T-helper 17 cell (primary cell): Measurements from ENCODE around the gene CHIT1. TPM values are rescaled to one million over a fixed set of nuclear protein-coding genes. Genes with fewer than 3 reads are reported as not detected.
"Not testable (repeated sequence)": the region's sequence is repeated elsewhere in the genome, so short reads cannot be mapped to it uniquely, and the experiment has no call there.

Experiments used
- ATAC-seq: fragments of 150-1000 bp; cut with Tn5 transposase; 2 replicates; pipeline ENCODE4 v1.10.0; 2021; ENCODE audit warnings: mild to moderate bottlenecking, moderate library complexity
- DNase-seq, 3 donors: peaks; one replicate each; pipeline versions ENCODE4 v3.0.0 to v3.0.0-alpha.2; 2020 to 2021
- H3K9me3 ChIP-seq: one replicate; pipeline ENCODE4 v1.7.0; 2013; ENCODE audit warnings: low read length, mild to moderate bottlenecking; ENCODE audit not compliant: control insufficient read depth, poor library complexity, severe bottlenecking
- H3K27ac Mint-ChIP-seq: one replicate; pipeline ENCODE4 v1.8.0; 2022; ENCODE audit warnings: mild to moderate bottlenecking, moderate library complexity, mixed read lengths
- H3K27me3 Mint-ChIP-seq: one replicate; pipeline ENCODE4 v1.8.0; 2022; ENCODE audit warnings: mixed read lengths
- H3K36me3 Mint-ChIP-seq: one replicate; pipeline ENCODE4 v1.8.0; 2022; ENCODE audit warnings: low read depth, mixed read lengths
- H3K4me1 Mint-ChIP-seq: one replicate; pipeline ENCODE4 v1.8.0; 2022; ENCODE audit warnings: mild to moderate bottlenecking, mixed read lengths
- H3K4me3 Mint-ChIP-seq: one replicate; pipeline ENCODE4 v1.8.0; 2022; ENCODE audit warnings: mild to moderate bottlenecking, moderate library complexity, mixed read lengths
- total RNA-seq, 4 donors: library from RNA in 2 of 4; stranded (reverse) in 2 of 4; gene quantifications; one replicate each; pipeline ENCODE4 v1.2.3 and lab custom pipeline; 2022 to 2026

The CHIT1 gene
- total RNA-seq, 2 donors from 2014 or later: 0.13 to 1.0 TPM

- no peak overlapping the region for H3K4me3 Mint-ChIP-seq
- peaks cover 20% of the 10 kb centered on the region for H3K4me1 Mint-ChIP-seq
- peak; percentile 33 to 56 (median 55) for DNase-seq
These were observed 41.7 kb upstream of the CHIT1 start for GRCh38 chr1:203271018-203271743.

GRCh38 chr1:203270448-203270847 lies 41.0 kb upstream of the CHIT1 start:
- Mint-ChIP-seq H3K4me3 (no peak overlapping the region), H3K27ac (peak overlapping the region; percentile 57), H3K36me3 (no peaks in the 10 kb centered on the region), H3K27me3 (no peaks in the 10 kb centered on the region), H3K4me1 (peaks cover 20% of the 10 kb centered on the region)
- no peak for DNase-seq
- ATAC-seq: no peak
- no peaks in the 10 kb centered on the region for H3K9me3 ChIP-seq

More at GRCh38 chr1:203271018-203271743, 41.7 kb upstream of the CHIT1 start:
- H3K27ac Mint-ChIP-seq: peak overlapping the region; percentile 57
- ATAC-seq: peak; percentile 71
- H3K36me3 Mint-ChIP-seq: no peaks in the 10 kb centered on the region
- H3K27me3 Mint-ChIP-seq: no peaks in the 10 kb centered on the region
- no peaks in the 10 kb centered on the region for H3K9me3 ChIP-seq

GRCh38 chr1:203269654-203270020 lies 40.2 kb upstream of the CHIT1 start:
- no peak overlapping the region for H3K4me3 Mint-ChIP-seq
- DNase-seq (no peak), ATAC-seq (no peak)
- no peak overlapping the region for H3K27ac Mint-ChIP-seq
- H3K27me3 Mint-ChIP-seq: no peaks in the 10 kb centered on the region
- H3K36me3 Mint-ChIP-seq: no peaks in the 10 kb centered on the region
- H3K4me1 Mint-ChIP-seq: peaks cover 20% of the 10 kb centered on the region
- no peaks in the 10 kb centered on the region for H3K9me3 ChIP-seq

- no peaks in the 10 kb centered on the region for H3K27me3 Mint-ChIP-seq
- ATAC-seq: peak; percentile 55
These were observed 39.6 kb upstream of the CHIT1 start for GRCh38 chr1:203268901-203269653.

GRCh38 chr1:203267912-203268311 lies 38.4 kb upstream of the CHIT1 start:
- H3K9me3 ChIP-seq: no peaks in the 10 kb centered on the region
- no peak for ATAC-seq
- H3K27me3 Mint-ChIP-seq: no peaks in the 10 kb centered on the region

More at GRCh38 chr1:203268901-203269653, 39.6 kb upstream of the CHIT1 start:
- no peaks in the 10 kb centered on the region for H3K9me3 ChIP-seq
- H3K4me1 Mint-ChIP-seq: peaks cover 20% of the 10 kb centered on the region
- no peak for DNase-seq
- no peaks in the 10 kb centered on the region for H3K36me3 Mint-ChIP-seq
- no peak overlapping the region for H3K4me3 Mint-ChIP-seq
- no peak overlapping the region for H3K27ac Mint-ChIP-seq

GRCh38 chr1:203267347-203267846 lies 37.9 kb upstream of the CHIT1 start:
- Mint-ChIP-seq H3K27me3 (no peaks in the 10 kb centered on the region), H3K36me3 (no peaks in the 10 kb centered on the region), H3K4me3 (peak overlapping the region; percentile 93), H3K27ac (peak overlapping the region; percentile 91), H3K4me1 (peaks cover 15% of the 10 kb centered on the region)
- peak; percentile 56 to 76 (median 68) for DNase-seq
- ATAC-seq: peak; percentile 71
- no peaks in the 10 kb centered on the region for H3K9me3 ChIP-seq

More at GRCh38 chr1:203267912-203268311, 38.4 kb upstream of the CHIT1 start:
- H3K4me1 Mint-ChIP-seq: peaks cover 17% of the 10 kb centered on the region
- no peak for DNase-seq
- H3K4me3 Mint-ChIP-seq: peak overlapping the region; percentile 93
- no peaks in the 10 kb centered on the region for H3K36me3 Mint-ChIP-seq
- H3K27ac Mint-ChIP-seq: peak overlapping the region; percentile 91

- H3K27me3 Mint-ChIP-seq, H3K36me3 Mint-ChIP-seq, ATAC-seq, H3K4me3 Mint-ChIP-seq, H3K9me3 ChIP-seq, H3K27ac Mint-ChIP-seq, DNase-seq: not testable (repeated sequence)
- peaks cover 12% of the 10 kb centered on the region for H3K4me1 Mint-ChIP-seq
These were observed 36.7 kb upstream of the CHIT1 start for GRCh38 chr1:203266140-203266539.

GRCh38 chr1:203265541-203265940 lies 36.1 kb upstream of the CHIT1 start:
- peaks cover 8% of the 10 kb centered on the region for H3K4me1 Mint-ChIP-seq
- no peaks in the 10 kb centered on the region for H3K9me3 ChIP-seq
- no peak for ATAC-seq
- no peaks in the 10 kb centered on the region for H3K36me3 Mint-ChIP-seq
- H3K27me3 Mint-ChIP-seq: peaks cover 12% of the 10 kb centered on the region
- no peak for DNase-seq
- no peak overlapping the region for H3K27ac Mint-ChIP-seq
- H3K4me3 Mint-ChIP-seq: no peak overlapping the region

GRCh38 chr1:203264052-203264501 lies 34.6 kb upstream of the CHIT1 start:
- DNase-seq: no peak
- peaks cover 24% of the 10 kb centered on the region for H3K27me3 Mint-ChIP-seq
- peaks cover 10% of the 10 kb centered on the region for H3K4me1 Mint-ChIP-seq
- H3K4me3 Mint-ChIP-seq: no peak overlapping the region
- no peaks in the 10 kb centered on the region for H3K9me3 ChIP-seq
- ATAC-seq: no peak
- no peak overlapping the region for H3K27ac Mint-ChIP-seq
- H3K36me3 Mint-ChIP-seq: no peaks in the 10 kb centered on the region

- no peak for ATAC-seq
- Mint-ChIP-seq H3K27me3 (peaks cover 26% of the 10 kb centered on the region), H3K27ac (no peak overlapping the region), H3K36me3 (no peaks in the 10 kb centered on the region), H3K4me3 (no peak overlapping the region), H3K4me1 (peaks cover 10% of the 10 kb centered on the region)
- no peaks in the 10 kb centered on the region for H3K9me3 ChIP-seq
- DNase-seq: no peak
These were observed 34.0 kb upstream of the CHIT1 start for GRCh38 chr1:203263496-203263895.

GRCh38 chr1:203256636-203257035 lies 27.2 kb upstream of the CHIT1 start:
- H3K4me3 Mint-ChIP-seq, ATAC-seq, H3K4me1 Mint-ChIP-seq, H3K27ac Mint-ChIP-seq, H3K9me3 ChIP-seq, H3K36me3 Mint-ChIP-seq, DNase-seq: not testable (repeated sequence)
- peaks cover 67% of the 10 kb centered on the region for H3K27me3 Mint-ChIP-seq

- peaks cover 57% of the 10 kb centered on the region for H3K27me3 Mint-ChIP-seq
- not testable (repeated sequence) for H3K36me3 Mint-ChIP-seq, DNase-seq, ATAC-seq, H3K27ac Mint-ChIP-seq, H3K9me3 ChIP-seq, H3K4me1 Mint-ChIP-seq, H3K4me3 Mint-ChIP-seq
These were observed 25.3 kb upstream of the CHIT1 start for GRCh38 chr1:203254782-203255181.

GRCh38 chr1:203252678-203253077 lies 23.2 kb upstream of the CHIT1 start:
- no peaks in the 10 kb centered on the region for H3K9me3 ChIP-seq
- Mint-ChIP-seq H3K27me3 (peaks cover 62% of the 10 kb centered on the region), H3K27ac (no peak overlapping the region), H3K4me1 (no peaks in the 10 kb centered on the region), H3K36me3 (peaks cover 2% of the 10 kb centered on the region), H3K4me3 (no peak overlapping the region)
- DNase-seq (no peak), ATAC-seq (no peak)
